GM18505 (cell line): Measurements from ENCODE around the gene CCL22.
"Not testable (repeated sequence)": the region's sequence is repeated elsewhere in the genome, so short reads cannot be mapped to it uniquely, and the experiment has no call there.

Source experiments
- ATAC-seq: cut with Tn5 transposase; IDR thresholded peaks from one replicate; pipeline ENCODE4 v1.9.1; 2021; ENCODE audit not compliant: unreplicated experiment
- POLR2A ChIP-seq: IDR thresholded peaks from 4 replicates; pipeline ENCODE4 v1.6.1; 2011; ENCODE audit warnings: borderline replicate concordance; ENCODE audit not compliant: insufficient read depth, insufficient read length; ENCODE audit errors: extremely low read depth

CCL22 gene

GRCh38 chr16:57357330-57358085 lies 1.1 kb upstream of the CCL22 start:
- TF ChIP-seq POLR2A = no peak
- ATAC-seq = no peak

GRCh38 chr16:57358086-57358420 lies 530 bp upstream of the CCL22 start:
- no peak for ATAC-seq
- TF ChIP-seq POLR2A = no peak

GRCh38 chr16:57360321-57360935 lies 1.8 kb downstream of the CCL22 start:
- TF ChIP-seq POLR2A = no peak
- ATAC-seq = no peak

- TF ChIP-seq POLR2A = no peak
- ATAC-seq = no peak
Observed at GRCh38 chr16:57361404-57361803, 2.8 kb downstream of the CCL22 start.

GRCh38 chr16:57364143-57364542 lies 5.6 kb downstream of the CCL22 start:
- no peak for ATAC-seq
- no peak for TF ChIP-seq POLR2A

GRCh38 chr16:57366544-57367040 lies 8.0 kb downstream of the CCL22 start:
- peak; percentile 20 for TF ChIP-seq POLR2A
- no peak for ATAC-seq

- TF ChIP-seq POLR2A = peak; percentile 4
- ATAC-seq = no peak
Observed at GRCh38 chr16:57367116-57367752, 8.7 kb downstream of the CCL22 start.

- ATAC-seq = no peak
- no peak for TF ChIP-seq POLR2A
Observed at GRCh38 chr16:57371494-57372371, 13.2 kb downstream of the CCL22 start.

- no peak for ATAC-seq
- TF ChIP-seq POLR2A = no peak
Observed at GRCh38 chr16:57372372-57373116, 14.0 kb downstream of the CCL22 start, which contains the start of gene CX3CL1. CX3CL1 (plus strand) TSS chr16:57372490; CDS start chr16:57372569, 79 bp downstream.

GRCh38 chr16:57373117-57373947 lies 14.7 kb downstream of the CCL22 start:
- ATAC-seq = no peak
- TF ChIP-seq POLR2A = no peak

GRCh38 chr16:57374067-57374534 lies 15.5 kb downstream of the CCL22 start:
- no peak for ATAC-seq
- TF ChIP-seq POLR2A = no peak

- ATAC-seq = not testable (repeated sequence)
Observed at GRCh38 chr16:57374925-57375465, 16.4 kb downstream of the CCL22 start.
